ENCODE data around the gene HEY2. TPM values are rescaled to one million over a fixed set of nuclear protein-coding genes. Genes with fewer than 3 reads are reported as not detected.

HEY2 gene
- total and polyA plus RNA-seq, 2 of the 8 experiments (the other 6 are each of a cell fraction or from before 2014, with no cell fraction given): 9.1 to 16.2 TPM

DNA sequence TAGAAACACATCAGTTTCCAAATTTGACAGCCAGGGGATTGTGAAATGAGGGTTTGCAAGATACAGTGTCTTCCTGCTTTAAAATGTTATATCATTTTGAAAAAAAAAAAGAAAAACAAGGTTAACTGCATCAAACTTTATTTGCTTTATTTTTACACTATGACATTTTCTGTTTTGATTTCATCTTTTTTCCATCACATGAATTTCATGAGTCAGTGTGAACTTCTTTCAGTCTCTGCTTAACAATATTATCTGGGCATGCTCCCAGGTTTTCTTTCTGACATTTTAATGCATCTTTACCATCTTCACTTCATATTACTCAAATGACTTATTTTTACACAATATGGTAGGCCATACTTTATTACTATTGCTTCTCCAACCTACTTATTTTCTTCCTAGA is 43.2 kb downstream of the HEY2 start:
- Histone ChIP-seq H3K56ac (replicated peaks; ENCODE audit: insufficient read length, low read depth, low read length) (no peak overlapping the region), H3K9me3 (ENCODE audit: insufficient read depth in 2 of 2, low read depth in 1 of 2, low read length in 1 of 2) (no peaks in the 10 kb centered on the region), H3K4me2 (ENCODE audit: insufficient read depth in 1 of 2, low read depth in 2 of 2, low read length in 2 of 2) (no peak overlapping the region), H3K18ac (ENCODE audit: extremely low read depth, low read length) (no peak overlapping the region), H4K8ac (ENCODE audit: extremely low read depth, insufficient read depth, low read length) (no peak overlapping the region), H3K79me2 (ENCODE audit: control insufficient read depth in 1 of 2, insufficient read depth in 2 of 2, low read length in 2 of 2) (0 out of 4 replicates have a peak, but pooled peaks cover 0 to 5% of the 10 kb centered on the region in 2 experiments), H2BK5ac (ENCODE audit: low read depth, low read length) (no peak overlapping the region), H3K79me1 (ENCODE audit: low read depth, low read length) (no peaks in the 10 kb centered on the region), H4K91ac (replicated peaks; ENCODE audit: insufficient read length, low read length) (no peak overlapping the region), H2AFZ (ENCODE audit: low read length) (no peak overlapping the region), H2BK20ac (ENCODE audit: low read length) (no peak overlapping the region), H2AK5ac (ENCODE audit: low read depth, low read length) (no peak overlapping the region), H3K23ac (ENCODE audit: insufficient read length) (no peak overlapping the region), H3K27me3 (replicated peaks in 1 of 4; ENCODE audit: control insufficient read depth in 3 of 4, extremely low read depth in 1 of 4, insufficient read depth in 3 of 4, low read length in 3 of 4) (no peaks in the 10 kb centered on the region; a peak in 1 of 7 replicates), H4K5ac (ENCODE audit: insufficient read length, low read depth, low read length) (no peak overlapping the region), H3K4me3 (ENCODE audit: extremely low read depth in 1 of 4, insufficient read depth in 2 of 4, low read depth in 3 of 4, low read length in 4 of 4) (no peak overlapping the region), H3K9ac (replicated peaks in 1 of 4; ENCODE audit: extremely low read depth in 1 of 4, low read depth in 3 of 4, low read length in 3 of 4) (no peak overlapping the region), H4K20me1 (replicated peaks in 1 of 2; ENCODE audit: control insufficient read depth in 1 of 2, insufficient read depth in 2 of 2, low read length in 2 of 2) (no peaks in the 10 kb centered on the region), H3K4ac (replicated peaks; ENCODE audit: insufficient read length, low read depth, low read length) (no peak overlapping the region), H3K4me1 (replicated peaks in 1 of 4; ENCODE audit: control insufficient read depth in 3 of 4, insufficient read depth in 4 of 4, low read length in 3 of 4) (peaks cover 2 to 10% (median 4%) of the 10 kb centered on the region in 4 experiments; a peak in 4 of 7 replicates), H2BK120ac (replicated peaks; ENCODE audit: low read depth, low read length) (no peak overlapping the region), H3K27ac (ENCODE audit: low read depth, low read length) (no peak overlapping the region), H3K23me2 (ENCODE audit: low read depth, low read length) (peaks cover 11% of the 10 kb centered on the region), H2BK12ac (ENCODE audit: low read depth, low read length) (no peak overlapping the region), H3K36me3 (ENCODE audit: control insufficient read depth in 2 of 4, insufficient read depth in 4 of 4, low read length in 3 of 4) (no peaks in the 10 kb centered on the region), H3K14ac (ENCODE audit: insufficient read length) (no peak overlapping the region), H2BK15ac (ENCODE audit: low read length) (no peak overlapping the region)
- CTCF ChIA-PET (ENCODE audit: partially characterized antibody): interaction anchor here (0.8 to 6.2 kb wide), 11 partner anchors 9 to 482 kb away, joined by 3 to 77 read pairs (median 5); partner anchors contain the start of gene HINT3
- FAIRE-seq: no peak
- DNase-seq (ENCODE audit: low read depth in 1 of 2, low spot score in 2 of 2): no peak
- POLR2A ChIA-PET (ENCODE audit: partially characterized antibody): interaction anchor here (0.9 to 1.9 kb wide), 2 partner anchors 11 to 13 kb away, joined by 3 to 5 read pairs; no protein-coding TSS in a partner anchor
- TF ChIP-seq RXRA (IDR thresholded peaks at IDR 0.05; ENCODE audit: insufficient read depth, low read depth, low read length) (no peak), NRF1 (IDR thresholded peaks at IDR 0.05; ENCODE audit: low read depth, low read length) (no peak), GABPA (IDR thresholded peaks at IDR 0.05; ENCODE audit: borderline replicate concordance, insufficient read depth, low read length) (no peak), RAD21 (IDR thresholded peaks at IDR 0.05 in 1 of 2, conservative IDR thresholded peaks at IDR 0.05 in 1 of 2; ENCODE audit: low read depth in 2 of 2, low read length in 2 of 2) (no peak), CBX5 (IDR thresholded peaks at IDR 0.05; ENCODE audit: low read depth, low read length) (no peak), SIN3A (conservative IDR thresholded peaks at IDR 0.05 in 1 of 2, IDR thresholded peaks at IDR 0.05 in 1 of 2; ENCODE audit: low read depth in 1 of 2, low read length in 2 of 2) (no peak), KDM1A (IDR thresholded peaks at IDR 0.05; ENCODE audit: borderline replicate concordance, low read length) (no peak), ASH2L (IDR thresholded peaks at IDR 0.05; ENCODE audit: low read length) (no peak), KDM4A (IDR thresholded peaks at IDR 0.05; ENCODE audit: low read depth, low read length, severe bottlenecking) (no peak), JUND (IDR thresholded peaks at IDR 0.05; ENCODE audit: low read length) (no peak), ZNF274 (IDR thresholded peaks at IDR 0.05; ENCODE audit: borderline replicate concordance, extremely low read depth, low read length) (no peak), RFX5 (IDR thresholded peaks at IDR 0.05; ENCODE audit: borderline replicate concordance, low read depth, low read length) (no peak), JUN (IDR thresholded peaks at IDR 0.05; ENCODE audit: low read depth, low read length) (no peak), GTF2F1 (IDR thresholded peaks at IDR 0.05; ENCODE audit: borderline replicate concordance, low read depth, low read length) (no peak)

Data from H1 (cell line).